Neural cell (in vitro differentiated cells): Measurements from ENCODE around the gene GCNT2. TPM values are rescaled to one million over a fixed set of nuclear protein-coding genes. Genes with fewer than 3 reads are reported as not detected.
"Not testable (repeated sequence)": the region's sequence is repeated elsewhere in the genome, so short reads cannot be mapped to it uniquely, and the experiment has no call there.

Experiments used
- H2AFZ ChIP-seq: fragments of 200-600, 300-800 bp; sonication (generic), shearing (Covaris generic); 2 replicates; pipeline ENCODE4 v1.6.0; 2014; ENCODE audit warnings: low read depth, mild to moderate bottlenecking, antibody characterized with exemption, low read length, moderate library complexity
- H3F3A ChIP-seq: fragments of 200-600 bp; shearing (Covaris generic); 2 replicates; pipeline ENCODE4 v1.6.1; 2016; ENCODE audit warnings: mild to moderate bottlenecking, moderate library complexity, mixed read lengths, antibody characterized with exemption, low read length; ENCODE audit not compliant: insufficient read depth, poor library complexity, severe bottlenecking
- H3K27ac ChIP-seq: fragments of 200-600, 300-800 bp; sonication (generic), shearing (Covaris generic); 2 replicates; pipeline ENCODE4 v1.5.1; 2014; ENCODE audit warnings: mild to moderate bottlenecking, low read length, moderate library complexity
- H3K27me3 ChIP-seq: fragments of 300-800, 200-600 bp; sonication (generic), shearing (Covaris generic); 2 replicates; pipeline ENCODE4 v1.6.0; 2014; ENCODE audit warnings: mild to moderate bottlenecking, low read depth, low read length, moderate library complexity; ENCODE audit not compliant: insufficient read depth
- H3K36me3 ChIP-seq: fragments of 300-800, 200-600 bp; sonication (generic), shearing (Covaris generic); 2 replicates; pipeline ENCODE4 v1.5.1; 2014; ENCODE audit warnings: mild to moderate bottlenecking, antibody characterized with exemption, low read length, moderate library complexity; ENCODE audit not compliant: insufficient read depth
- H3K4me2 ChIP-seq: fragments of 300-800, 200-600 bp; sonication (generic), shearing (Covaris generic); 2 replicates; pipeline ENCODE4 v1.6.0; 2014; ENCODE audit warnings: mild to moderate bottlenecking, low read length
- H3K4me3 ChIP-seq: fragments of 300-800, 200-600 bp; sonication (generic), shearing (Covaris generic); 2 replicates; pipeline ENCODE4 v1.5.1; 2014; ENCODE audit warnings: mild to moderate bottlenecking, low read length, moderate library complexity
- H3K79me2 ChIP-seq: fragments of 200-600 bp; shearing (Covaris generic); replicated peaks from 2 replicates; pipeline ENCODE4 v1.6.0; 2014; ENCODE audit warnings: mild to moderate bottlenecking, low read length, moderate library complexity; ENCODE audit not compliant: insufficient read depth
- H3K9ac ChIP-seq: fragments of 300-800, 200-600 bp; sonication (generic), shearing (Covaris generic); 2 replicates; pipeline ENCODE4 v1.6.1; 2016; ENCODE audit warnings: mild to moderate bottlenecking, low read length, mixed read lengths
- H3K9me2 ChIP-seq: fragments of 200-600 bp; shearing (Covaris generic); 2 replicates; pipeline ENCODE4 v1.6.1; 2016; ENCODE audit warnings: mild to moderate bottlenecking, low read length, mixed read lengths; ENCODE audit not compliant: insufficient read depth
- H3K9me3 ChIP-seq: fragments of 200-600, 300-800 bp; sonication (generic), shearing (Covaris generic); 2 replicates; pipeline ENCODE4 v1.6.1; 2016; ENCODE audit warnings: mild to moderate bottlenecking, mixed run types, low read length, moderate library complexity, mixed read lengths
- H4K20me1 ChIP-seq: fragments of 200-600 bp; shearing (Covaris generic); 2 replicates; pipeline ENCODE4 v1.6.1; 2016; ENCODE audit warnings: mild to moderate bottlenecking, mixed run types; ENCODE audit not compliant: insufficient read depth
- CTCF ChIP-seq: fragments of 450-650 bp; IDR thresholded peaks from 2 replicates; pipeline ENCODE4 v1.5.1; 2014; ENCODE audit warnings: antibody characterized with exemption, mild to moderate bottlenecking, moderate library complexity; ENCODE audit not compliant: poor library complexity, severe bottlenecking
- EP300 ChIP-seq: fragments of 450-650 bp; conservative IDR thresholded peaks from 2 replicates; pipeline ENCODE4 v1.6.1; 2014; ENCODE audit warnings: antibody characterized with exemption, mild to moderate bottlenecking, moderate library complexity; ENCODE audit not compliant: poor library complexity, severe bottlenecking
- EZH2 ChIP-seq: fragments of 200-600, 300-800 bp; shearing (Covaris generic), sonication (generic); IDR thresholded peaks from 2 replicates; pipeline ENCODE4 v1.6.1; 2014; ENCODE audit warnings: antibody characterized with exemption, low read length, borderline replicate concordance, mild to moderate bottlenecking; ENCODE audit not compliant: insufficient read depth, poor library complexity, severe bottlenecking
- MXI1 ChIP-seq: fragments of 450-650 bp; conservative IDR thresholded peaks from 2 replicates; pipeline ENCODE4 v1.6.1; 2014; ENCODE audit warnings: antibody characterized with exemption, mild to moderate bottlenecking; ENCODE audit not compliant: poor library complexity, severe bottlenecking
- POLR2AphosphoS5 ChIP-seq: IDR thresholded peaks from 2 replicates; pipeline ENCODE4 v1.6.1; 2012
- RAD21 ChIP-seq: fragments of 450-650 bp; conservative IDR thresholded peaks from 2 replicates; pipeline ENCODE4 v1.6.1; 2014; ENCODE audit warnings: antibody characterized with exemption, mild to moderate bottlenecking, moderate library complexity
- REST ChIP-seq: IDR thresholded peaks from 2 replicates; pipeline ENCODE4 v1.6.1; 2012; ENCODE audit warnings: borderline replicate concordance
- SMC3 ChIP-seq: fragments of 450-650 bp; conservative IDR thresholded peaks from 2 replicates; pipeline ENCODE4 v1.6.1; 2014; ENCODE audit warnings: antibody characterized with exemption, mild to moderate bottlenecking, moderate library complexity; ENCODE audit not compliant: poor library complexity
- TAF1 ChIP-seq: IDR thresholded peaks from 2 replicates; pipeline ENCODE4 v1.6.1; 2012; ENCODE audit warnings: low read depth
- polyA plus RNA-seq: library from polyadenylated mRNA; depleted of rRNA; stranded (reverse); fragments of >200 nt; gene quantifications from 2 replicates; pipeline ENCODE4 v1.2.3, GENCODE V29; 2014

Gene GCNT2
- polyA plus RNA-seq, 1 donor from 2014 or later, result 9.4 TPM

- no peaks in the 10 kb centered on the region for H3K27me3 ChIP-seq
- no peaks in the 10 kb centered on the region for H3K9me3 ChIP-seq
- no peak overlapping the region for H3K9ac ChIP-seq
- TF ChIP-seq CTCF, result no peak
- TF ChIP-seq EZH2, result no peak
- TF ChIP-seq REST, result no peak
- TF ChIP-seq TAF1, result no peak
- no peak for TF ChIP-seq RAD21
- TF ChIP-seq EP300, result no peak
- TF ChIP-seq MXI1, result no peak
- no peak overlapping the region for H2AFZ ChIP-seq
- no peak overlapping the region for H3K4me3 ChIP-seq
- H3K4me2 ChIP-seq, result no peak overlapping the region
- H3F3A ChIP-seq, result no peaks in the 10 kb centered on the region
- H3K9me2 ChIP-seq, result no peaks in the 10 kb centered on the region
- H3K79me2 ChIP-seq, result no peaks in the 10 kb centered on the region
- no peak overlapping the region for H3K27ac ChIP-seq
- H4K20me1 ChIP-seq, result no peaks in the 10 kb centered on the region
- H3K36me3 ChIP-seq, result no peaks in the 10 kb centered on the region
Observed at GRCh38 chr6:10486215-10486614, 34.9 kb upstream of the GCNT2 start.

- not testable (repeated sequence) for H3K9me2 ChIP-seq, H2AFZ ChIP-seq, H3K9ac ChIP-seq, H3K9me3 ChIP-seq, H3K27ac ChIP-seq, H3K27me3 ChIP-seq, H3K79me2 ChIP-seq, H3K4me3 ChIP-seq, H3K4me2 ChIP-seq, H3K36me3 ChIP-seq, H3F3A ChIP-seq, H4K20me1 ChIP-seq
Observed at GRCh38 chr6:10486944-10487588, 34.1 kb upstream of the GCNT2 start.

- no peak overlapping the region for H3K27ac ChIP-seq
- H3K4me3 ChIP-seq, result no peak overlapping the region
- no peak overlapping the region for H3K9ac ChIP-seq
- no peaks in the 10 kb centered on the region for H3K9me2 ChIP-seq
- no peaks in the 10 kb centered on the region for H3K27me3 ChIP-seq
- no peak overlapping the region for H2AFZ ChIP-seq
- H3K9me3 ChIP-seq, result no peaks in the 10 kb centered on the region
- no peaks in the 10 kb centered on the region for H4K20me1 ChIP-seq
- H3K4me2 ChIP-seq, result no peak overlapping the region
- TF ChIP-seq REST (no peak), MXI1 (no peak), SMC3 (no peak), EZH2 (no peak), TAF1 (no peak), POLR2AphosphoS5 (no peak), EP300 (no peak), RAD21 (no peak)
- H3K36me3 ChIP-seq, result no peaks in the 10 kb centered on the region
- H3F3A ChIP-seq, result no peaks in the 10 kb centered on the region
- H3K79me2 ChIP-seq, result no peaks in the 10 kb centered on the region
Observed at GRCh38 chr6:10487668-10488327, 33.4 kb upstream of the GCNT2 start.
